ENCODE data around the gene LBR. TPM values are rescaled to one million over a fixed set of nuclear protein-coding genes. Genes with fewer than 3 reads are reported as not detected.
A peak's percentile ranks its signal among the peaks of the same experiment; 100 is the strongest.

The LBR gene
- total and polyA plus RNA-seq, 8 donors: 12.3 to 31.6 (median 18.5) TPM

DNA sequence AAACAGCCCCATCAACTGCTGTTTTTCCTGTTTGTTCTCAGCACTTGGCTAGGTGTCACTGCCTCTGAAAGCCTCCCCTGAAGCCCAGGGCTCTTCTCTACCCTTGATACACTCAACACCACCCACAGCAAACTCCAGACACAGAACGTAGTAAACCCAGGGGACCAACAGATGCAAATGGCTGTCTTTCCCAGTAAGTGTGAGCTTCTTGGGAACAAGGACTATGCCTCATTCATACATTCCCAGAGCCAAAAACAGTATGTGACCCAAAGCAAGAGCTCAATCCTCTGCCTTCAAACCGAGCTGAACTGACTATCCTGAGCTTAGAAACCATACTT, 4.4 kb downstream of the LBR start:
- no peak overlapping the region for H3K4me3 ChIP-seq
- TF ChIP-seq, protein P1, sequence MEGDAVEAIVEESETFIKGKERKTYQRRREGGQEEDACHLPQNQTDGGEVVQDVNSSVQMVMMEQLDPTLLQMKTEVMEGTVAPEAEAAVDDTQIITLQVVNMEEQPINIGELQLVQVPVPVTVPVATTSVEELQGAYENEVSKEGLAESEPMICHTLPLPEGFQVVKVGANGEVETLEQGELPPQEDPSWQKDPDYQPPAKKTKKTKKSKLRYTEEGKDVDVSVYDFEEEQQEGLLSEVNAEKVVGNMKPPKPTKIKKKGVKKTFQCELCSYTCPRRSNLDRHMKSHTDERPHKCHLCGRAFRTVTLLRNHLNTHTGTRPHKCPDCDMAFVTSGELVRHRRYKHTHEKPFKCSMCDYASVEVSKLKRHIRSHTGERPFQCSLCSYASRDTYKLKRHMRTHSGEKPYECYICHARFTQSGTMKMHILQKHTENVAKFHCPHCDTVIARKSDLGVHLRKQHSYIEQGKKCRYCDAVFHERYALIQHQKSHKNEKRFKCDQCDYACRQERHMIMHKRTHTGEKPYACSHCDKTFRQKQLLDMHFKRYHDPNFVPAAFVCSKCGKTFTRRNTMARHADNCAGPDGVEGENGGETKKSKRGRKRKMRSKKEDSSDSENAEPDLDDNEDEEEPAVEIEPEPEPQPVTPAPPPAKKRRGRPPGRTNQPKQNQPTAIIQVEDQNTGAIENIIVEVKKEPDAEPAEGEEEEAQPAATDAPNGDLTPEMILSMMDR (IDR thresholded peaks at IDR 0.05): no peak
- no peak for FAIRE-seq
- peaks cover 0 to 12% (median 0%) of the 10 kb centered on the region in 3 donors for H3K36me3 ChIP-seq
- 48 to 52% methylated on average over 2 of the region's 2 CpGs for WGBS, 2 donors
- no peaks in the 10 kb centered on the region for H3K9me3 ChIP-seq
- no peak for ATAC-seq
- no peak for DNase-seq
- intact Hi-C loops (cut with DNase I): no loop called here
- peaks cover 19 to 32% (median 24%) of the 10 kb centered on the region in 3 donors for H3K4me1 ChIP-seq
- no peak overlapping the region for H3K27ac ChIP-seq
- no peaks in the 10 kb centered on the region for H3K27me3 ChIP-seq

DNA sequence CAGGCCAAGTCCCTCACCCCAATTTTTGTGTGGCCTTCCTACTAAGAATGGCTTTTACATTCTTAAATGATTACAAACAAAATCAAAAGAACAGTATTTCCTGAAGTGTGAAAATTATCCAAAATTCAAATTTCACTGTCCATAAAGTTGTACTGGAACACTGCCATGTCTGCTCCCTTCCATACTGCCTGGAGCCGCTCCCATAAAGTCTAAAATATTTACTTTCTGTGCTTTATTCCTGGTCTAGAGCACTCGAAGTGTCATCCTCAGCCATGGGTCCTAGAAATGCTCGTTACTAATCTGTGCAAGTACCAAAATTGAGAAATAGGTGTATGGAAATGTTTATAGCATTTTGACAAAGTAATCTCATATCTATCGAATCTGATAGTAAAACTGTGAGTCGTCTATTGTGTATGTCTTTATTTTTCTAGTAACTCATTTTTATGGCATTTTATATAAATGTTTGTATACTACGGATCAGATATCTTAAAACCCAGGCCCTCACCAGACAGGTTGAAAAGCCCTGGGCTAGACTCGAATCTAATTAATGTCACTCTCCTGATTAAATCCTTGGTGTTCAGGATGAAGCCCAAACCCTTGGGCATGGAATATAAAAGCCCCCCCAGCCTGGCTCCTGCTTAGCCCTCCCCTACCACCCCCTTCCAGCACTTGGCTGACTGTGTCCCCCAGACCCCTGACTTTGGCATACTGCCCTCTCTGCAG, 4.9 kb downstream of the LBR start:
- no peak for DNase-seq
- Histone ChIP-seq H3K4me1 (peaks cover 19 to 32% (median 24%) of the 10 kb centered on the region in 3 donors), H3K27me3 (no peaks in the 10 kb centered on the region), H3K27ac (peak overlapping the region in 2 of 4 donors; percentile 27 to 30), H3K4me3 (no peak overlapping the region), H3K36me3 (peaks cover 0 to 17% (median 0%) of the 10 kb centered on the region in 3 donors), H3K9me3 (no peaks in the 10 kb centered on the region)
- ATAC-seq: no peak
- no peak for FAIRE-seq
- TF ChIP-seq, protein P1 (IDR thresholded peaks at IDR 0.05): no peak
- 27 to 30% methylated on average over 7 of the region's 7 CpGs for WGBS, 2 donors
- intact Hi-C loops (cut with DNase I): no loop called here

DNA sequence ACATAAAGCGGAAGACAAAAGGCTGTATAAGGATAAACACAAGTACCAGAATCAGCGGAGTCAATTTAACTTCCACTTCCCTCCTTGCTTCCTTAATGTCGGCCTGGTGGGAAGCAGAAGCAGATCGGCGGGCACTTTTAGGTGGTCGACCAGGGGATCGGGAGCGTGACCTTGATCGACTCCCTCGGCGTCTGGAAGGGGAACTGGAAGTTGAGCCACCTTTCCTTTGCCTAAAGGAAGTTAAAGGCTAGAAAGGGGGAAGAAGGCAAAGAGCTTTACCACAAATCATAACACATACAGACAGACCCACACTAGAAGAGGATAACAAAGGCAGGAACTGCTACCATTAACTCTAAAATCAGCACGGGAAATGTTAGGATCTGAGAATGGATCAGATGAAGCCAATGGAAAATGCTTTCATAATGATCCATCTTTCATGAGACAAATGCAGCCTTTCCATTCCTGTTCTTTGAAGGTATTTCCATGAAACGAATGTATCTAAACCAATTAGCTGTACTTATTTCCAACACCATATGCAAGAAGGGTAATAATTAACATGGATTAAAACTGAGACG, 5.7 kb downstream of the LBR start:
- FAIRE-seq: no peak
- peaks cover 0 to 25% (median 5%) of the 10 kb centered on the region in 3 donors for H3K36me3 ChIP-seq
- ATAC-seq: no peak
- intact Hi-C loops (cut with DNase I): no loop called here
- H3K4me3 ChIP-seq: no peak overlapping the region
- TF ChIP-seq, protein P1 (IDR thresholded peaks at IDR 0.05): no peak
- no peaks in the 10 kb centered on the region for H3K27me3 ChIP-seq
- no peak for DNase-seq
- peaks cover 19 to 32% (median 24%) of the 10 kb centered on the region in 3 donors for H3K4me1 ChIP-seq
- H3K9me3 ChIP-seq: no peaks in the 10 kb centered on the region
- H3K27ac ChIP-seq: peak overlapping the region in 1 of 4 donors; percentile 30
- 47 to 52% methylated on average over 14 of the region's 14 CpGs for WGBS, 2 donors

DNA sequence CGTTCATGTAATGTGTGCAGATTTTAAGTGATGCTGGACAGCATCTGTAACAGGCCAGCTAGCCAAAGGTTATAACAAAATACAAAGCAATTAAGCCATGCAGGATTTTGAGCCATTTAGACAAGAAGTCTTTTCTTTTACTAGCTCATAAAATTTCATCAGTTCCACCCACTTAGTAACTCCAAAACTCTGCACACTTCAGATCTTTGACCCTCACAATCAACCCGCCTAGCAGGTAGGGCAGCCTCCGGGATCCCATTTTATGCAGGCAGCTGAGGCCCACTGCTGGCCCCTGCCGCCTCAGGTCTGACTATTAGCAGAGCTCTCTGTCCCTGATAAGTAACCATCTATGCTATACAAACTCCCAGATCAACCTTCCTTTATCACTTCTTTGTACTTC, 9.2 kb downstream of the LBR start:
- Histone ChIP-seq H3K4me3 (no peak overlapping the region), H3K27ac (no peak overlapping the region), H3K36me3 (peaks cover 0 to 32% (median 5%) of the 10 kb centered on the region in 3 donors), H3K9me3 (no peaks in the 10 kb centered on the region), H3K27me3 (no peaks in the 10 kb centered on the region), H3K4me1 (peaks cover 12 to 22% (median 13%) of the 10 kb centered on the region in 3 donors)
- ATAC-seq (no peak), FAIRE-seq (no peak), DNase-seq (no peak)
- 56 to 63% methylated on average over 4 of the region's 4 CpGs for WGBS, 2 donors
- TF ChIP-seq, protein P1 (IDR thresholded peaks at IDR 0.05): no peak
- intact Hi-C loops (cut with DNase I): no loop called here

DNA sequence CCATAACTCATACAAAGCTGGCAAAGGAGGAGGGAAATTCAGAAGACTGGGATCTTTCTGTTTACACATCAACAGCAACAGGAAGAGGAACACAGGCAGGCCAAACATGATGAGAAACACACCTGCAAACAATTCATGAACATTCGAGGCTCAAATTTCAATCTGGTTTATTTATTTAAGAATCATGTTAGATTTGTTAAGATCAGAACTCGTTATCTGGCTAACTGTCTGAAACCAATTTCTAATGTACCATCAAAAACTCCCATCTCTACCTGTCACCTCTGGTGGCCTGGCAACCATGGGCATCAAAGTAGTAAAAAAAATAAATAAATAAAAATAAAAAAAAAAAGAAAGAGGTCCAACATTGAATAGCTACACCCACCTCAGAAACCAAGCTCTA, 9.8 kb downstream of the LBR start:
- intact Hi-C loops (cut with DNase I): no loop called here
- TF ChIP-seq, protein P1 (IDR thresholded peaks at IDR 0.05): no peak
- Histone ChIP-seq H3K36me3 (peaks cover 0 to 32% (median 5%) of the 10 kb centered on the region in 3 donors), H3K9me3 (no peaks in the 10 kb centered on the region), H3K27me3 (no peaks in the 10 kb centered on the region), H3K27ac (no peak overlapping the region), H3K4me1 (peaks cover 11 to 22% (median 17%) of the 10 kb centered on the region in 3 donors), H3K4me3 (no peak overlapping the region)
- WGBS, 2 donors: 33 to 35% methylated on average over 2 of the region's 2 CpGs
- ATAC-seq (no peak), DNase-seq (no peak), FAIRE-seq (no peak)

Measured in pancreas (tissue), 10 donors.